Ramos (cell line): Measurements from ENCODE around the gene TENM4.

Source experiments
- in situ Hi-C: fragments of 300-500 bp; cut with MboI; formaldehyde crosslinking; loops from one replicate; pipeline ENCODE4 v1.14.3; 2022; ENCODE audit warnings: low sequenced_read_pairs; ENCODE audit not compliant: unreplicated experiment

TENM4 gene

GRCh38 chr11:78789375-78789774 is 651.5 kb downstream of the TENM4 start:
- in situ Hi-C loops, result no loop called here

GRCh38 chr11:78788533-78788932 is 652.3 kb downstream of the TENM4 start:
- in situ Hi-C loops, result no loop called here

GRCh38 chr11:78787696-78788095 is 653.1 kb downstream of the TENM4 start:
- in situ Hi-C loops, result no loop called here

- in situ Hi-C loops, result no loop called here
Measured at GRCh38 chr11:78786746-78787145, 654.1 kb downstream of the TENM4 start.

GRCh38 chr11:78786086-78786485 is 654.7 kb downstream of the TENM4 start:
- in situ Hi-C loops, result no loop called here

GRCh38 chr11:78784321-78785061 is 656.3 kb downstream of the TENM4 start:
- in situ Hi-C loops, result no loop called here

- in situ Hi-C loops, result no loop called here
Measured at GRCh38 chr11:78783846-78784245, 657.0 kb downstream of the TENM4 start.

GRCh38 chr11:78783301-78783700 is 657.5 kb downstream of the TENM4 start:
- in situ Hi-C loops, result no loop called here

GRCh38 chr11:78782725-78783124 is 658.1 kb downstream of the TENM4 start:
- in situ Hi-C loops, result no loop called here

- in situ Hi-C loops, result no loop called here
Measured at GRCh38 chr11:78780889-78781288, 659.9 kb downstream of the TENM4 start.

- in situ Hi-C loops, result no loop called here
Measured at GRCh38 chr11:78773492-78773891, 667.3 kb downstream of the TENM4 start.

- in situ Hi-C loops, result no loop called here
Measured at GRCh38 chr11:78773077-78773476, 667.8 kb downstream of the TENM4 start.

- in situ Hi-C loops, result no loop called here
Measured at GRCh38 chr11:78772186-78772585, 668.6 kb downstream of the TENM4 start.

- in situ Hi-C loops, result no loop called here
Measured at GRCh38 chr11:78770931-78771330, 669.9 kb downstream of the TENM4 start.

- in situ Hi-C loops, result no loop called here
Measured at GRCh38 chr11:78768971-78769370, 671.9 kb downstream of the TENM4 start.

GRCh38 chr11:78768345-78768744 is 672.5 kb downstream of the TENM4 start:
- in situ Hi-C loops, result no loop called here

GRCh38 chr11:78767027-78767932 is 673.5 kb downstream of the TENM4 start:
- in situ Hi-C loops, result no loop called here

GRCh38 chr11:78764946-78765345 is 675.9 kb downstream of the TENM4 start:
- in situ Hi-C loops, result no loop called here

- in situ Hi-C loops, result no loop called here
Measured at GRCh38 chr11:78763664-78764063, 677.2 kb downstream of the TENM4 start.

- in situ Hi-C loops, result no loop called here
Measured at GRCh38 chr11:78762105-78762504, 678.7 kb downstream of the TENM4 start.

GRCh38 chr11:78759071-78759470 is 681.8 kb downstream of the TENM4 start:
- in situ Hi-C loops, result no loop called here
